Prostate gland (tissue), 2 donors: ENCODE results near the gene SEC61G. TPM values are rescaled to one million over a fixed set of nuclear protein-coding genes. Genes with fewer than 3 reads are reported as not detected.

Source experiments
- total RNA-seq, 2 donors: library from RNA; depleted of rRNA; stranded (reverse); fragments of >200 nt; gene quantifications; one replicate each; pipeline ENCODE4 v1.1.0, GENCODE V29; 2016

SEC61G gene
- total RNA-seq, 2 donors from 2014 or later: 253 to 473 TPM

Other genes with a start within 250 kb of the SEC61G start
- gene VSTM2A, start 216.8 kb downstream of the SEC61G start, total RNA-seq: 1 to 10 TPM; 3.9 to 5.8 TPM